Mucosa of descending colon (tissue), 3 donors: ENCODE measurements around the gene TPD52L1. TPM values are rescaled to one million over a fixed set of nuclear protein-coding genes. Genes with fewer than 3 reads are reported as not detected.

Experiments
- ATAC-seq: fragments of 200-7000 bp; cut with Tn5 transposase; one replicate; pipeline ENCODE4 v1.9.1; 2020; ENCODE audit warnings: mild to moderate bottlenecking, moderate library complexity
- DNase-seq, 3 donors: peaks; one replicate each; pipeline ENCODE4 v3.0.0-alpha.2; 2020
- H3K36me3 ChIP-seq: fragments of 200-600 bp; one replicate; pipeline ENCODE4 v1.8.0; 2021; ENCODE audit warnings: low read depth, mild to moderate bottlenecking
- H3K4me1 ChIP-seq: fragments of 200-600 bp; one replicate; pipeline ENCODE4 v1.8.0; 2021; ENCODE audit warnings: low read depth, mild to moderate bottlenecking
- H3K4me3 ChIP-seq: fragments of 200-600 bp; one replicate; pipeline ENCODE4 v1.8.0; 2021; ENCODE audit warnings: mild to moderate bottlenecking
- H3K9me3 ChIP-seq: fragments of 200-600 bp; one replicate; pipeline ENCODE4 v1.8.0; 2021; ENCODE audit warnings: mild to moderate bottlenecking
- CTCF ChIP-seq: fragments of 200-600 bp; IDR thresholded peaks from one replicate; pipeline ENCODE4 v1.8.0; 2022; ENCODE audit warnings: antibody characterized with exemption, mild to moderate bottlenecking
- intact Hi-C, 2 donors: fragments of 100-400 bp; cut with DNase I in 1 of 2; cut with micrococcal nuclease in 1 of 2; formaldehyde crosslinking; loops; one replicate each; pipeline versions ENCODE4 v1.11.0 to v1.11.1; 2022; cut with DNase I, micrococcal nuclease
- total RNA-seq, 3 donors: library from RNA; stranded (reverse); fragmentation: NEBNext Ultra II Directional in 2 of 3; extraction: Animal tissue kit (Norgen Biotek cat#: 25700) in 2 of 3; gene quantifications; one replicate each; pipeline versions ENCODE4 v1.2.1 to v1.2.4, GENCODE V29; 2021 to 2023
- donor health status: DM: no; HTN: no; CAD: no; lungs with moderate emphysema.
- donor health status: DM: no; HTN: no; CAD: no.
- donor health status: DM: no; HTN: yes; CAD: no.

The TPD52L1 gene
- total RNA-seq, 3 donors from 2014 or later = 12.1 to 23.9 (median 22.0) TPM

- no peak for TF ChIP-seq CTCF
- H3K9me3 ChIP-seq = no peaks in the 10 kb centered on the region
- peak in 1 of 3 donors; percentile 6 for DNase-seq
- peak; percentile 95 for ATAC-seq
- no peaks in the 10 kb centered on the region for H3K36me3 ChIP-seq
- intact Hi-C loops = loop anchor here in 1 of 2 donors (10.0 kb wide), 1 partner anchor 678 kb away; the partner anchor contains the start of gene TRMT11
- H3K4me3 ChIP-seq = no peak overlapping the region
- H3K4me1 ChIP-seq = peaks cover 5% of the 10 kb centered on the region
Measured at GRCh38 chr6:125307150-125307838, 153.7 kb downstream of the TPD52L1 start.

- TF ChIP-seq CTCF = no peak
- intact Hi-C loops = loop anchor here in 1 of 2 donors (10.0 kb wide), 1 partner anchor 677 kb away; the partner anchor contains the start of gene TRMT11
- DNase-seq = no peak
Measured at GRCh38 chr6:125307964-125308615, 154.5 kb downstream of the TPD52L1 start.

GRCh38 chr6:125310994-125311649 lies 157.5 kb downstream of the TPD52L1 start:
- peak; percentile 73 for ATAC-seq
- Histone ChIP-seq H3K4me3 (no peak overlapping the region), H3K4me1 (peaks cover 5% of the 10 kb centered on the region), H3K9me3 (no peaks in the 10 kb centered on the region), H3K36me3 (no peaks in the 10 kb centered on the region)
- DNase-seq = peak in 1 of 3 donors; percentile 38
- intact Hi-C loops = loop anchor here (5.0 kb wide), 1 partner anchor 456 kb away; no protein-coding TSS in a partner anchor
- peak; percentile 47 for TF ChIP-seq CTCF

More at GRCh38 chr6:125307964-125308615, 154.5 kb downstream of the TPD52L1 start:
- no peaks in the 10 kb centered on the region for H3K36me3 ChIP-seq
- H3K9me3 ChIP-seq = no peaks in the 10 kb centered on the region
- no peak overlapping the region for H3K4me3 ChIP-seq
- ATAC-seq = peak; percentile 23
- peaks cover 5% of the 10 kb centered on the region for H3K4me1 ChIP-seq

GRCh38 chr6:125312478-125312877 lies 158.9 kb downstream of the TPD52L1 start:
- TF ChIP-seq CTCF = no peak
- Histone ChIP-seq H3K36me3 (no peaks in the 10 kb centered on the region), H3K4me1 (peaks cover 5% of the 10 kb centered on the region), H3K4me3 (no peak overlapping the region), H3K9me3 (no peaks in the 10 kb centered on the region)
- DNase-seq (no peak), ATAC-seq (no peak)
- intact Hi-C loops = loop anchor here (5.0 kb wide), 1 partner anchor 455 kb away; no protein-coding TSS in a partner anchor

GRCh38 chr6:125312950-125313349 lies 159.4 kb downstream of the TPD52L1 start:
- TF ChIP-seq CTCF = no peak
- intact Hi-C loops = loop anchor here (5.0 kb wide), 1 partner anchor 454 kb away; no protein-coding TSS in a partner anchor
- Histone ChIP-seq H3K4me1 (peaks cover 2% of the 10 kb centered on the region), H3K36me3 (no peaks in the 10 kb centered on the region), H3K9me3 (no peaks in the 10 kb centered on the region), H3K4me3 (no peak overlapping the region)
- DNase-seq (no peak), ATAC-seq (no peak)

Other genes starting within 250 kb of the TPD52L1 start
- gene RNF217, start 191.3 kb upstream of the TPD52L1 start, total RNA-seq = 10 to 100 TPM; 11.6 to 47.3 (median 15.0) TPM
- 10 to 100 TPM; 39.9 to 64.2 (median 56.7) TPM for gene HDDC2, start 148.2 kb downstream of the TPD52L1 start, total RNA-seq